Uterus (tissue), 4 donors: Measurements from ENCODE around the gene BBS1. TPM values are rescaled to one million over a fixed set of nuclear protein-coding genes. Genes with fewer than 3 reads are reported as not detected.

Experiments
- DNase-seq, 2 donors: peaks; one replicate each; pipeline ENCODE4 v3.0.0-alpha.2; 2019 to 2020
- H3K27ac ChIP-seq, 2 donors: fragments of 200-600 bp; sonication (generic); 1 replicate in 1 of 2; 2 replicates in 1 of 2; pipeline ENCODE4 v1.5.1; 2016 to 2018
- H3K27me3 ChIP-seq, 2 donors: fragments of 200-600 bp; sonication (generic); one replicate each; pipeline ENCODE4 v1.5.1; 2018 to 2019; ENCODE audit warnings: control low read depth in 1 of 2
- H3K36me3 ChIP-seq, 2 donors: fragments of 200-600 bp; sonication (generic); one replicate each; pipeline ENCODE4 v1.5.1; 2019; ENCODE audit warnings: control low read depth in 1 of 2
- H3K4me1 ChIP-seq, 2 donors: fragments of 200-600 bp; sonication (generic); one replicate each; pipeline ENCODE4 v1.5.1; 2018 to 2019; ENCODE audit warnings: control low read depth in 1 of 2
- H3K4me3 ChIP-seq, 2 donors: fragments of 200-600 bp; sonication (generic); 1 replicate in 1 of 2; 2 replicates in 1 of 2; pipeline ENCODE4 v1.5.1; 2018 to 2019; ENCODE audit warnings: mild to moderate bottlenecking in 1 of 2
- H3K9me3 ChIP-seq, 2 donors: fragments of 200-600 bp; sonication (generic); one replicate each; pipeline ENCODE4 v1.5.1; 2019; ENCODE audit warnings: control low read depth in 1 of 2
- CTCF ChIP-seq, 4 experiments: fragments of 200-600 bp in 2 of 4; fragments of 450-650 bp in 2 of 4; sonication (generic) in 2 of 4; IDR thresholded peaks; one replicate each; pipeline ENCODE4 v1.5.1; 2016 to 2019; ENCODE audit warnings: antibody characterized with exemption in 4 of 4, mild to moderate bottlenecking in 2 of 4, moderate library complexity in 1 of 4
- POLR2A ChIP-seq, 2 donors: fragments of 450-650 bp; IDR thresholded peaks; one replicate each; pipeline ENCODE4 v1.6.1; 2016; ENCODE audit warnings: antibody characterized with exemption in 2 of 2, mild to moderate bottlenecking in 1 of 2, moderate library complexity in 1 of 2
- intact Hi-C: fragments of 100-400 bp; cut with DNase I; formaldehyde crosslinking; loops from one replicate; pipeline ENCODE4 v1.15.1; 2023; ENCODE audit warnings: low total_unique reads
- total RNA-seq, 4 donors: library from RNA; depleted of rRNA in 3 of 4; stranded (reverse); fragments of >200 nt in 3 of 4; gene quantifications; one replicate each; pipeline versions ENCODE4 v1.1.0 to v1.2.4, GENCODE V29; 2014 to 2023
- donor health status: DM: yes; HTN: yes; CAD: no.

BBS1 gene
- total RNA-seq, 4 donors from 2014 or later: 32.1 to 84.4 (median 56.8) TPM

GRCh38 chr11:66468691-66469090, 41.7 kb upstream of the BBS1 start:
- Histone ChIP-seq H3K36me3 (no peaks in the 10 kb centered on the region), H3K4me3 (no peak overlapping the region), H3K9me3 (no peaks in the 10 kb centered on the region), H3K4me1 (peaks cover 0 to 6% of the 10 kb centered on the region in 2 donors), H3K27me3 (no peaks in the 10 kb centered on the region), H3K27ac (no peak overlapping the region)
- no peak for DNase-seq
- intact Hi-C loops: no loop called here
- TF ChIP-seq POLR2A (IDR thresholded peaks at IDR 0.05) (no peak), CTCF (IDR thresholded peaks at IDR 0.05) (no peak)

GRCh38 chr11:66469441-66469840, 41.0 kb upstream of the BBS1 start:
- TF ChIP-seq CTCF (IDR thresholded peaks at IDR 0.05): no peak
- no peak for TF ChIP-seq POLR2A (IDR thresholded peaks at IDR 0.05)
- no peaks in the 10 kb centered on the region for H3K9me3 ChIP-seq
- no peak overlapping the region for H3K27ac ChIP-seq
- no peak overlapping the region for H3K4me3 ChIP-seq
- no peaks in the 10 kb centered on the region for H3K36me3 ChIP-seq
- no peak for DNase-seq
- intact Hi-C loops: no loop called here
- no peaks in the 10 kb centered on the region for H3K27me3 ChIP-seq
- H3K4me1 ChIP-seq: peaks cover 0 to 6% of the 10 kb centered on the region in 2 donors

GRCh38 chr11:66470015-66470414, 40.4 kb upstream of the BBS1 start:
- Histone ChIP-seq H3K9me3 (no peaks in the 10 kb centered on the region), H3K36me3 (no peaks in the 10 kb centered on the region), H3K4me3 (no peak overlapping the region), H3K4me1 (peaks cover 0 to 6% of the 10 kb centered on the region in 2 donors), H3K27ac (no peak overlapping the region), H3K27me3 (no peaks in the 10 kb centered on the region)
- no peak for DNase-seq
- TF ChIP-seq CTCF (IDR thresholded peaks at IDR 0.05) (no peak), POLR2A (IDR thresholded peaks at IDR 0.05) (no peak)
- intact Hi-C loops: no loop called here

- intact Hi-C loops: no loop called here
- Histone ChIP-seq H3K9me3 (no peaks in the 10 kb centered on the region), H3K27me3 (no peaks in the 10 kb centered on the region), H3K36me3 (no peaks in the 10 kb centered on the region), H3K4me1 (peaks cover 0 to 6% of the 10 kb centered on the region in 2 donors), H3K27ac (no peak overlapping the region), H3K4me3 (no peak overlapping the region)
- DNase-seq: no peak
- TF ChIP-seq CTCF (IDR thresholded peaks at IDR 0.05): no peak
- TF ChIP-seq POLR2A (IDR thresholded peaks at IDR 0.05): no peak
Observed at GRCh38 chr11:66471142-66471541, 39.3 kb upstream of the BBS1 start.

- H3K4me1 ChIP-seq: peaks cover 0 to 6% of the 10 kb centered on the region in 2 donors
- no peaks in the 10 kb centered on the region for H3K27me3 ChIP-seq
- no peak for TF ChIP-seq POLR2A (IDR thresholded peaks at IDR 0.05)
- no peak for TF ChIP-seq CTCF (IDR thresholded peaks at IDR 0.05)
- no peaks in the 10 kb centered on the region for H3K36me3 ChIP-seq
- no peak overlapping the region for H3K4me3 ChIP-seq
- no peak for DNase-seq
- no peaks in the 10 kb centered on the region for H3K9me3 ChIP-seq
- H3K27ac ChIP-seq: no peak overlapping the region
- intact Hi-C loops: no loop called here
Observed at GRCh38 chr11:66472054-66472453, 38.4 kb upstream of the BBS1 start.
